DND-41 (cell line): Measurements from ENCODE around the gene DNASE1L2.

Experiments
- ATAC-seq: fragments of 200-7000 bp; cut with Tn5 transposase; 3 replicates; pipeline ENCODE4 v1.9.1; 2021; ENCODE audit warnings: low read depth; ENCODE audit not compliant: insufficient read depth
- DNase-seq: peaks from one replicate; pipeline ENCODE4 v3.0.0-alpha.2; 2020
- H2AFZ ChIP-seq: 2 replicates; pipeline ENCODE4 v1.6.0; 2012; ENCODE audit warnings: low read depth, low read length
- H3K27ac ChIP-seq: 2 replicates; pipeline ENCODE4 v1.5.1; 2012; ENCODE audit warnings: low read length, inconsistent platforms
- H3K27me3 ChIP-seq: fragments of 200-600 bp; sonication (generic); 2 replicates; pipeline ENCODE4 v1.6.0; 2012; ENCODE audit warnings: low read length, mild to moderate bottlenecking, inconsistent platforms; ENCODE audit not compliant: insufficient read depth, poor library complexity
- H3K36me3 ChIP-seq: 2 replicates; pipeline ENCODE4 v1.5.1; 2012; ENCODE audit warnings: low read length, inconsistent platforms; ENCODE audit not compliant: insufficient read depth
- H3K4me1 ChIP-seq: 2 replicates; pipeline ENCODE4 v1.5.1; 2012; ENCODE audit warnings: mild to moderate bottlenecking, low read length; ENCODE audit not compliant: insufficient read depth
- H3K4me2 ChIP-seq: 2 replicates; pipeline ENCODE4 v1.6.0; 2012; ENCODE audit warnings: mild to moderate bottlenecking, moderate library complexity, low read length, inconsistent platforms; ENCODE audit not compliant: insufficient read depth
- H3K4me3 ChIP-seq, 2 experiments: fragments of 200-600 bp in 1 of 2; shearing (Covaris generic) in 1 of 2; 2 replicates each; pipeline ENCODE4 v1.5.1; 2012 to 2016; ENCODE audit warnings: inconsistent platforms in 2 of 2, low read length in 2 of 2, mild to moderate bottlenecking in 2 of 2, low read depth in 1 of 2, moderate library complexity in 1 of 2
- H3K79me2 ChIP-seq: 2 replicates; pipeline ENCODE4 v1.6.0; 2012; ENCODE audit warnings: low read length, inconsistent platforms; ENCODE audit not compliant: insufficient read depth
- H3K9ac ChIP-seq: 2 replicates; pipeline ENCODE4 v1.6.0; 2012; ENCODE audit warnings: low read depth, mild to moderate bottlenecking, inconsistent platforms, low read length, moderate library complexity
- H3K9me3 ChIP-seq: 2 replicates; pipeline ENCODE4 v1.5.1; 2012; ENCODE audit warnings: low read length, moderate library complexity, mild to moderate bottlenecking, inconsistent platforms; ENCODE audit not compliant: insufficient read depth, severe bottlenecking
- H4K20me1 ChIP-seq: 2 replicates; pipeline ENCODE4 v1.6.0; 2012; ENCODE audit warnings: low read length; ENCODE audit not compliant: insufficient read depth
- CTCF ChIP-seq: IDR thresholded peaks from 2 replicates; pipeline ENCODE4 v1.5.1; 2012; ENCODE audit warnings: borderline replicate concordance, low read length, moderate library complexity, mild to moderate bottlenecking; ENCODE audit not compliant: poor library complexity, severe bottlenecking; ENCODE audit errors: extremely low read depth
- EZH2 ChIP-seq: IDR thresholded peaks from 3 replicates; pipeline ENCODE4 v1.6.1; 2012; ENCODE audit warnings: borderline replicate concordance, low read depth, mild to moderate bottlenecking, moderate library complexity, low read length, inconsistent platforms; ENCODE audit not compliant: severe bottlenecking

The DNASE1L2 gene

GRCh38 chr16:2284001-2284770 is 47.9 kb downstream of the DNASE1L2 start:
- TF ChIP-seq CTCF (no peak), EZH2 (no peak)
- H3K4me3 ChIP-seq: no peak overlapping the region
- H2AFZ ChIP-seq: no peak overlapping the region
- no peaks in the 10 kb centered on the region for H3K9me3 ChIP-seq
- peaks cover 2% of the 10 kb centered on the region; the same call in 1 of the 2 replicates for H4K20me1 ChIP-seq
- no peak overlapping the region for H3K4me2 ChIP-seq
- H3K9ac ChIP-seq: no peak overlapping the region
- no peak for ATAC-seq
- no peak overlapping the region for H3K27ac ChIP-seq
- H3K36me3 ChIP-seq: no peaks in the 10 kb centered on the region
- no peaks in the 10 kb centered on the region for H3K27me3 ChIP-seq
- H3K4me1 ChIP-seq: no peaks in the 10 kb centered on the region
- DNase-seq: no peak
- H3K79me2 ChIP-seq: no peaks in the 10 kb centered on the region

- H3K4me3 ChIP-seq: no peak overlapping the region
- H2AFZ ChIP-seq: no peak overlapping the region
- H3K36me3 ChIP-seq: no peaks in the 10 kb centered on the region
- no peaks in the 10 kb centered on the region for H3K4me1 ChIP-seq
- ATAC-seq (no peak), DNase-seq (no peak)
- H3K9ac ChIP-seq: no peak overlapping the region
- no peaks in the 10 kb centered on the region; the same call in 1 of the 2 replicates for H4K20me1 ChIP-seq
- no peak overlapping the region for H3K27ac ChIP-seq
- no peaks in the 10 kb centered on the region for H3K79me2 ChIP-seq
- peak; percentile 3 for TF ChIP-seq CTCF
- no peak for TF ChIP-seq EZH2
- no peaks in the 10 kb centered on the region for H3K9me3 ChIP-seq
- H3K27me3 ChIP-seq: no peaks in the 10 kb centered on the region
- no peak overlapping the region for H3K4me2 ChIP-seq
Observed at GRCh38 chr16:2284797-2285576, 48.7 kb downstream of the DNASE1L2 start.

- DNase-seq: no peak
- Histone ChIP-seq H3K79me2 (no peaks in the 10 kb centered on the region), H3K9me3 (no peaks in the 10 kb centered on the region), H3K4me2 (no peak overlapping the region), H2AFZ (no peak overlapping the region), H3K36me3 (no peaks in the 10 kb centered on the region), H3K9ac (no peak overlapping the region), H3K27ac (no peak overlapping the region), H3K4me3 (no peak overlapping the region), H3K4me1 (no peaks in the 10 kb centered on the region), H3K27me3 (no peaks in the 10 kb centered on the region), H4K20me1 (no peaks in the 10 kb centered on the region; the same call in 1 of the 2 replicates)
- TF ChIP-seq CTCF: no peak
- TF ChIP-seq EZH2: no peak
- no peak for ATAC-seq
Observed at GRCh38 chr16:2285731-2286191, 49.5 kb downstream of the DNASE1L2 start.
